HG03175 (cell line): Measurements from ENCODE around the gene RAC2.
A peak's percentile ranks its signal among the peaks of the same experiment; 100 is the strongest.

Source experiments
- ATAC-seq: cut with Tn5 transposase; IDR thresholded peaks from one replicate; pipeline ENCODE4 v1.9.1; 2021; ENCODE audit warnings: mild to moderate bottlenecking, moderate library complexity; ENCODE audit not compliant: unreplicated experiment

Gene RAC2

DNA sequence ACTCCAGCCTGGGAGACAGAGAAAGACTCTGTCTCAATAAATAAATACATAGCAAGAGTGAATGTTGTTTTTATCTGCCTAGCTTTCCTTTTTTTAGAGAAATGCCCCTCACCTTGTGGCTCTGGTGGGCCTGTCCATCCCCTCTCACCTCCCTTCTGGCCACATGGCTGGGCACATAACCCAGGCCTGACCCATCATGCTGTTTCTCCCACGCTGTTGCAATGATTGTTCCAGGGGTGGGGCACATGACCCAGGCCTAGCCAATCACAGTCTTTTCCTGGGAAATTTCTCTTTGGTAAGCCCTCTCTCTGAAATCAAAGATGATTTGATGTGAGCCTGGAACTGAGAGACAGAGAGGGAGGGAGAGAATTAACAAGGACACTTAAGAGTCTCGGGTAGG, 32.7 kb upstream of the RAC2 start:
- ATAC-seq = no peak

DNA sequence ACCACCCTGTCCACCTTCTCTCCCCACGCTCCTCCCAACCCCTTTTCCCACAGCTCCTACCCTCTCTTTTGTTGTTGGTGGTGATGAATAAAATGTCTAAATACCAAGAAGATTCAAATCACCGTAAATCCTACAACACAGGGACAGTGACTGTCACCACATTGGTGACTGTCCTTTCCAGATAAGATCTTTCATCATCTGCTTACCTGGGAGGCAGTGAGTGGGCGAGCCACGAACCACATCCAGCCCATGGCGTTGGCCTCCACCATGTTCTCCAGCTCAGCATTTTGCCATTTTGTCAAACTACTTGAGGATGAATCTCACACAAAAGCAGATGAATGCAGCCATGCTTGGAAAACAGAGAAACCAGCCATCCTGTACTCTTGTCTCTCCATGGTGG, 31.6 kb upstream of the RAC2 start:
- ATAC-seq = no peak

DNA sequence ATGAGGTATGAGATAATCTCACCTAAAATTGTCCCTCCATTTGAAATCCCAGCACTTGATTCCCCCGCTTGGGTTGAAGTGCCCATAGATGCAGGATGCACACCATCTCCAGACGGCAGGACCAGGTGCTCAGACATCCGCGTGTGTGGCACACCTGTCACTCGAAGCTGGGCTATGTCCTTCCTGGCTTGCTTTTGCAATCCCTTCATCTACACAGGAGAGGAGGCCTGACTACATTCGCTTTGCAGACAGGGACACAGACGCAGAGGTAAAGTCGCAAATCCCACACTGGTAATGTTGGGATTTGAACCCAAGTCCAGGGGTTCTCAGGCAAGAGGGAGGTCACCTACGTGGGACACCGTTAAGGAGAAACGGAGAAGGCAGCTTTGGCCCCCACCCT, 31.1 kb upstream of the RAC2 start:
- no peak for ATAC-seq

DNA sequence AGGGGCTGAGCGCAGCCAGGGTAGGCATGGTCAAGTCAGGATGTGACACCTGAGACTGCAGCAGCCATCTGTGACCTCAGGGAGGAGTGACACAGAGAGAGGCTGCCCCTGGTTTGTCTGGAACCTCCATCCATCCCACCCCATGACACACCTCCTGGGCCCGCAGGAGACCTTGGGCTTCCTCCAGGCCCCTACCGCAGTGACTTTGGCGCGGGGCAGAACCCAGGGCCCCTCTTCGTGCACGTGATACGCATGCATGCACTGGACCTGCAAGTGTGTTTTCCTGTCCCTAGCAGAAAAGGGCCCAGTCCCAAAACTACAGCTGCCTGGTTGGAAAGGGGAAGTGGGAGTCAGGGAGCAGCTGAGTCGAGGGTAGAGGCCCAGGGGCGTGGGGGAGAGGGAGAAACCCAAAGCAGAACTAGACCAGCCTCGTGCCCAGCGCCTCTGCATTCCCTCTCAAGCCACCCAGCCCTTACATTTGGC, 30.4 kb upstream of the RAC2 start:
- no peak for ATAC-seq

DNA sequence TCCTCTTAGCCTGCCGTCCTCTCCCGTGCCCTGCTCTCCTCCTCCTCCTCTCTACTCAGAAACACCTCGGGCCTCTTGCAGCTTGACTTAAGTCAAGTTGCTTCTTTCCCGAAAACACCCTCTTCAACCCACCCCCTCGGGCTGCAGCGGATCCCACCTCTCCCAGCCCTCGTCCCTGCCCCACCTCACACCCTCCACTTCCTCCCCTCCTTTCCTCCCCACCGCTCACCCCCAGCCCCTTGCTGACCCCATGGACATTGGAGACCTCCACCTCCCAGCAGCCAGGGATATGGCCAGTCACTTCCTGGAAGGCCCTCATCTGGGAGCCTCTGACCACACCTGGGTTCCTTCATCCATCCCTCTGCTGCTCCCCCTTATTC, 29.8 kb upstream of the RAC2 start:
- ATAC-seq = no peak

DNA sequence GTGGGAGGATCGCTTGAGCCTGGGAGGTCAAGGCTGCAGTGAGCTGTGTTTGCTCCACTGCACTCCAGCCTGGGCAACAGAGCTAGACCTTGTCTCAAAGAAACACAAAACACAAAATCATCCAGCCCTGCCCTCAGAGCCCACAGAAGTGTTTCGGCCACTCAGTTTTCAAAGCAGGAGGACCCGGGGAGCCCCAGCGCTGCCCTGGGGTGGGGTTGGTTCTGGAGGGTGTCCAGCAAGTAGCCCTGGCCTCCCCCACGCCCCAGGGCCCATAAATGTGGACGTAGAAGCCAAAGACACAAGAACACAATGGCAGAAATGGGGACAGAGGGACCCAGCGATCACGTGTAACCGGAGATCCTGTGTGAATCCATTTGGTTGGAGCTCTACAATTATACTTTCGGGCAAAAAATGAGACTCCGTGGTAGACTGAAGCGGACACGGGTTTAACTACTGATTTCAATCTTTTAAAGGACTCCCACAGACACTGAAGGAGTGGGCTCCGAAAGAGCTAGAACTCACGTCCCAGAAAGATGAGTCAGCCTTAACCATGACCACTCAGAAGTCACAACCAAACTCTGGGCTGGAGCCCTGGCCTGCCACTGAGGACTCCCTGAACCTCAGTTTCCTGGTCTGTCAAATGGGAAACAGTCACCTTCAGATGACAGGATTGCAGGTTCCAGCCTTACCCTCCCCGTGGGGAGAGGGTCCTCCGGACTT, 29.2 kb upstream of the RAC2 start:
- no peak for ATAC-seq

DNA sequence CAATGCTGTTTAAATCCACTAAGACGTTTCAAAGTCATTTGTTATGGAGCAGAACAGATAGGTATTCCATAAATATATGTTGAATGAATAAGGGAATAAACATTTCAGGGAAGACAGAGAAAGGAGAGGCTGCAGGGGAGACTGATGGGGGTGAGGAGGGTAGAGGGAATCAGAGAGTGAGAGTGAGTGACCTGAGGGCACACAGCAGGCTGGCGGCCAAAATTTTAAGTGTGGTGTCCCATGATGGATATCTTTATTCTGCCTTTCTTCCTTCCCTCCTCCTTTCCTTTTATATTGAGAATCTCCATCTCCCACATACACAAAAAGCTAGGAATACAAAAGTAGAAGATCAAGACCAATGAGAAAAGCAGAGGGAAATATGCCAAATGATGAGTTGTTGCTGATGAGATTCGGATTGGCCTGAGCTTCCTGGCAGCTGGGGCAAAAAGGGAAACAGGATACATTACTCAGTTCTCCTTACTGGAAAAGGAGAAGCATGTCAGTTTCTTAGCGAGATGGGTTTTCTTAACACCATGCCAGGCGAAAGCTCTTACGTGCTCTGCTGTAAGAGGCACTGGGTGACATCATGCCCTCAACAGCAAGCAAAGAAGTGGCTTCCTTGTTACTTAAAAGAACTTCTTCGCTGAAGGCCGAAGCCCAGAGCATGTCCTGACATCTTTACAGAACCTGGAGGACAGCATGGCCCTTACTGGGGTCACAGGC, 27.0 kb upstream of the RAC2 start:
- no peak for ATAC-seq

DNA sequence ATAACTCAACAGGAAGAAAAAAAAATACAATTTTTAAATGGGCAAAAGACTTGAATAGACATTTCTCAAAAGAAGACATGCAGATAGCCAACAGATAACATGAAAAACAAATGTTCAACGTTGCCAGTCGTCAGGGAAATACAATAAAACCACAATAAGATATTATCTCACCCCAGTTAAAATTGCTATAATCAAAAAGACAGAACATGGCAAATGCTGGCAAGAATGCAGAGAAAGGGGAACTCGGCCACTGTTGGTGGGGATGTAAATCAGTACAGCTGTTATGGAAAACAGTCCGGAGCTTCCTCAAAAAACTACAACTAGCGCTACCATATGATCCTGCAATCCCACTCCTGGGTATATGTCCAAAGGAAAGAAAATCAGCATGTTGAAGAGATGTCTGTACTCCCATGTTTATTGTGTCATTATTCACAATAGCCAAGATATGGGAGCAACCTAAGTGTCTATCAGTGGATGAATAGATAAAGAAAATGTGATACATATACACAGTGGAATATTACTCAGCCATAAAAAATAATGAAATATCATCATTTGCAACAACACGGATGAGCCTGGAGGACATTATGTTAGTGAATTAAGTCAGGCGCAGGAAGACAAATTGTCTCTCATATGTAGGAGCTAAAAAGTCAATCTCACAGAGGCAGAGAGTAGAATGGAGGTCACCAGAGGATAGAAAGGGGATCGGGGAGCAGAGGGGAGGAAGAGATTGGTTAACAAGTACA, 26.0 kb upstream of the RAC2 start:
- no peak for ATAC-seq

DNA sequence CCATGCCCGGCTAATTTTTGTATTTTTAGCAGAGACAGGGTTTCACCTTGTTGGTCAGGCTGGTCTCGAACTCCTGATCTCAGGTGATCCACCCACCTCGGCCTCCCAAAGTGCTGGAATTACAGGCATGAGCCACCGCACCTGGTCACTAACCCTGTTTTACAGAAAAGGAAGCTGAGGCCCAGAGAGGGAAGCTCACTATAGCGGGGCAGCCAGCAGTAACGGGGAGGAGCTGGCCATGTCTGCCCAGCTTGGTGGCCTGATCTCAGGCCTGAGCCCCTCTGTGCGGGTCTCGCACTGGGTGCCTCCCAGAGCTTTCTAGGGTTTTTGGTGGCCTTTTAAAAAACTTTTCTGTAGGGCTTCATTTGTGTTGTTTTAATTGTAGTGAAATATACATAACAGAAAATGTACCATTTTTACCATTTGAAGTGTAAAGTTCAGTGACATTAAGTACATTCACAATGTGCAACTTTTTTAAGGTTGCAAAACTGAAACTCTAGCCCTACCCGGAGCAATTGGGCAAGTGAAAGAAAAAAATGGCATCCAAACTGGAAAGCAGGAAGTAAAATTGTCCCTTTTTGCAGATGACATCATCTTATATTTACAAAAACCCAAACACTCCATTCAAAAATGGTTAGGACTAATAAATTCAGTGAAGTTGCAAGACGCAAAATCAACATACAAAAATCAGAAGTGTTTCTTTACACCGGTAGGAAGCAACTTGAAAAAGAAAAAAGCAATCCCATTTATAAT, 23.8 kb upstream of the RAC2 start:
- ATAC-seq = no peak

DNA sequence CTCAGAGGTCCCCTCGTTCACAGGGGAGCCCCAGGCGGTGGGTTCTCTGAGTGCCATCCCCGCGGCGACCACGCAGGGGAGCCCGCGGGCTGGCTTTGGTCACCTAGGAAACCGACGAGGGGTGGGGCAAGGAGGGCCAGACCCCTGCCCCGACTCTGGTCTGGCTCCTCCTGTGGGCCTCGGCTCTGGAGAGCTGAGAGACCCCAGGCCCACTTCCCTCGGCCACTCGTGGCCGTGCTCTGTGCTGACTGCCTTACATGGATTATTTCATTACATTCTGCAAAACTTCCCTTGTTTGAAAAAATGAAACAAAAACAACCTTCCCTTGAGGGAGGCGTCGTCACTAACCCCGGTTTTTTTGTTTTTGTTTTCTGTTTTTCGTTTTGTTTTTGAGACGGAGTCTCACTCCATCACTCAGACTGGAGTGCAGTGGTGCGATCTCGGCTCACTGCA, 23.1 kb upstream of the RAC2 start:
- peak; percentile 88 for ATAC-seq

DNA sequence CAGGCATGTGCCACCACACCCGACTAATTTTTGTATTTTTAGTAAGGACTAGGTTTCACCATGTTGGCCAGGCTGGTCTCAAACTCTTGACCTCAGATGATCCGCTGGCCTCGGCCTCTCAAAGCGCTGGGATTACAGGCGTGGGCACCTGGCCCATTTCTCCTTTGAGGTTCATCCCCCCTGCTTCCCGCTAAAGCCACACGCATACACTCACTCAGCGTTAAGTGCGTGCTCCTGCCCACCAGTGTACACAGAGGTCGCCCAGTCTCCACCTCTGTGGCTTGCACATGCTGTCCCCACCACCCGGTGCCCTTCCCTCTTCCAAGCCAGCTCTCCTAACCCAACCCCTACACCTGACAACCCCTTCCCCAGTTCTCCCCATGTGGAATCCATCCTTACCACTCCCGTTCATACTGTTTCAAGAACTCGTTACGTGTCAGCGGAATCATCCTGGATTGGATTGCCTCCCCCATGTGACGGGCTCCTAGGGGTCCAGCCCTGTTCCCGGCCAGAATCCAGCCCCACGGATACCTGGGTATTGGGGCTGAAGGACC, 22.6 kb upstream of the RAC2 start:
- no peak for ATAC-seq

DNA sequence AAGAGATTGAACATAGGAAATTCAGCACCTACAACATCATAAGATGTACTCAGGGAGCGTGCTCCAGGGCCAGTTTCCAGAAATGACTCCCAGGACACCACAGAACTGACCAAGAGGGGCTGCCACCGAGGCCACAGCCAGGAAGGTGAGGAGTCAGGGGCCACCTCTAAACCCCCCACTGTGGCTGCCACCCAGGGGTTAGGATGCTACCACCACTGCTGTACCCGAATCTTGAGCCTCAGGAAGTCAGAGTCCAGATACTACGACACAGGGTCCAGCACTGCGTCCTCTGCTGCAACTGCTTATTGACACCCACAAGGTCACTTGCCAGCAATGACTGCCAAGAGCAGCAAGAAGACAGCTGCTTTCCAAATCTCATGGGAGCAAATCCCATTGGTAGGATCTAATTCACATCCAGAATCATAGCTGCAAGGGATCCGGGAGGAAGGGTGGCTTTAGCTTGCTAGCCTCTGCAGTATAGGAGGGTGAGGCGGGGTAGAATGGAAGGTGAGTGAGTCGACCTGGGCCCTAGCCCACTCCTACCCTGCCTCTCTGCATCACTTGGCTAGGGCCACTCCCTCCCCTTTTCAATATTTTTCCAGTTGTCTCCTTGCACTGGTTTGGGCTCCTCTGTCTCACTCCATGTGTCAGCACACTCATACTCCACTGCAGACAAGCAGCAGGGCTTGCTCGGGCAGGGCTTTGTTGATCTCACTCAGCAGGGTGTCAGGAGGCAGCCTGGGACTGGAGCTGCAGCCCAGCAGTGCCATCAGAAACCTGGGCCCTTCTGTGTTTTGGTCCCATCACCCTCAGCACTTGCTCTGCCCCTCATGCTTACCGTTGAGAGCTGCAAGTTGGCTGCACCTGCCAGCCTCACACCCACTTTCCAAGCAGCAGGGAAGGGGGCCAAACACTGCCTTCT, 20.2 kb upstream of the RAC2 start:
- ATAC-seq = no peak

DNA sequence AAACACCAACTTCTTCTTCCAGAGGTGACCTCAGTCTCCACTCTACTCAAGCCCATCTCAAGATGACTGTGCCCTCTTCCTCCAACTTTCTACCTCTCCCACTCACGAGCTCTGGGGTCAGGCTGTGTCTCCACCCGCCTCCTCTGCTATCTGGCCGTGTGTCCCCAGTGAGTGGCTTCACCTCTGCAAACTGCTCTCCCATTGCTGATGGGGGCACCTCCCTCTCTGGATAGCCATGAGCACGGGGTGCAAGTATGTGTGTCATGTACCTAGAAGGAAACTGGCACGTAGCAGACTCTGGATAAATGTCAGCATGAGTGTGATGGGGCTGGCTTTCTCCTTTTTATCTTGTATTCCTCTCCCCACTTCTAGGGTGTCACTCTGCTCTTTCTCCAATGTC, 18.3 kb upstream of the RAC2 start:
- ATAC-seq = no peak

DNA sequence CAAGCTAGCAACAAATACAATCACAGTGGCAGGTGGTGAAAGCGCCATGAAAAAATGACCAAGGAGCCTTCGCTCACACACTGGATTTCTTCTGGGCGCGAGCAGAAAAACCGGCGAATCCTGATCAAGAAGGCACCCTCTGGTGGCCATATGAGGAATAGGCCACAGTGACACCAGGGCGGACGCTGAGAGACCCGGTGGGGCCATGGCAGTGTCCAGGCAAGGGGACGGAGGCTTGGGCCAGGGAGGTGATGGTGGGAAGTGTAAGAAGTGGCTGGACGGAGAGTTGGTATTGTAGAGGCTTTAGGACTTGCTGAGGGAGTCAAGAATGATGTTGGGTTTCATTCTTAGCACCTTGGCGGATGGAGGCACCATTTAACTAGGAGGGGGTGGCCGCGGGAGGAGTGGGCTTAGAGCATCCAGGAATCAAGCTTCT, 16.9 kb upstream of the RAC2 start:
- no peak for ATAC-seq

DNA sequence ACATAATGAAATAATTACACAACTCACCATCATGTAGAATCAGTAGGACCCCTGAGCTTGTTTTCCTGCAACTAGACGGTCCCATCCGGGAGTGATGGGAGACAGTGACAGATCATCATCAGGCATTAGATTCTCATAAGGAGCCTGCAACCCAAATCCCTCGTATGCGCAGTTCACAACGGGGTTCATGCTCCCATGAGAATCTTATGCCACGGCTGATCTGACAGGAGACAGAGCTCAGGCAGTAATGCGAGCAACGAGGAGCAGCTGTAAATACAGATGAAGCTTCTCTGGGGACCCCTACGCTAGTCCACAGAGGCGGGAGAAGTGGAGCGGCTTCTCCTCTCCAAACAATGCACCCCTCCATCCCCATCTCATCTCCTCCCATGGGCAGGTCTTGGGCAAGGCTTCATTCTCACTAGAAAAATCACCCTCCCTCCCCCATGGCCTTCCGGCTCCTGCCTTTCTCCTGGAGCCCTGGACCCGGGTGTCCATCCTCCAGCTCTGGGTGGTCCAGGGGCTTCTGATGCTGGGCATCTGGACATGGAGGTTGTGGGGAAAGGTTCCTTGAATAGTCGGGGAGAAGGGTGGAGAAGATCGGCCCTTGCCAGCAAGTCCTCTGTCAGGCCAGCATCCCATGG, 16.2 kb upstream of the RAC2 start:
- no peak for ATAC-seq

DNA sequence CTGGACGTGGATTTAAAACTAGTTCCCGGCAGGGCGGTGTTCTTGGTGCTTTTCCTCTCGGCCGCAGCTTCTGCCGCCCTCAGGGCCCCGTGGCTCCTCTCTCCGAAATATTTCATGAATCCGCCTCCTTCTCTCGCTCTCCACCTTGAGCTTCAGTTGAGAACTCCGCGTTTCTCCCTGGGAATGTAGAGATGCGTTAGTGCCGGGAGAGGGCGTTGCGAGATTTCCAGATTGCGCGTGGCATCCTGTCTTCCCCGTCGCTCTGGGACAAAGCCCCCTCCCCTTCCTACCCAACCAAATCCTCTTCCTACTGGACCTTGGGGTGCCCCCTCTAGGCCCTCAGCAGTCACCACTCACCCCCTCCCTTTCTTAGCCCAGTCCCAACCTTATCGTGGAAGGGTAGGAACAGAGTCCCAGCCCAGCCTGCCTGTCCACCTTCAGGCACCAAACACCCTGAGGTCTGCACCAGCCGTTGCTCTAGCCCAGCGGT, 15.5 kb upstream of the RAC2 start:
- no peak for ATAC-seq

DNA sequence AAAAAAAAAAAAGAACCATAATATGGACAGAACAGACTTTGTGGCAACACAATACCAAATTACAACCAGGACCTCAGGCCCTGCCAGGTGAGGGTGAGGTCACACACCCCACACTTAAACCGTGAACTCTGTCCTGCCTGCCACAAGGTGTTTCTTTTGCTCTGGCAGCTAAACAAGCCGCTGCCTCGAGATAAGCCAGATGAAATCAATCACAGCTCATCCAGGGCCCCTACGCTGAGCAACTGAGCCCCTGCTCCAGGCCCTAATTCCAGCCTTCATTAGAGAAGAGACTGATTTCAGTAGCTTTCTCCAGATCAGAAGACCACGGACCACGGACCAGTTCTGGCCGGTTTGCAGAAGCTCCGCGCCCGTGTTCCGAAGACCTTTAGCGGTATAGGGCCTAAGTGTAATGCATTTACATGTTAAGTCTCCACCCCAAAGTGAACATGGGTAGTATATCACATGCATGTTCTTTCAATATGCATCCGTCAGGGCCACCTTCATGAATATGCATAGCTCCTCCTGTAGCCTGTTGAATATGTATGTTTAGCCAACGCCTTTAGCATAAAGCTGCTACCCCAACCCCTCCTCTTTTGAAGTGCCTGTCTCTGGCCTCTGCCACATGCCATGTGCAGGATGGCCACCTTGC, 14.8 kb upstream of the RAC2 start:
- no peak for ATAC-seq

DNA sequence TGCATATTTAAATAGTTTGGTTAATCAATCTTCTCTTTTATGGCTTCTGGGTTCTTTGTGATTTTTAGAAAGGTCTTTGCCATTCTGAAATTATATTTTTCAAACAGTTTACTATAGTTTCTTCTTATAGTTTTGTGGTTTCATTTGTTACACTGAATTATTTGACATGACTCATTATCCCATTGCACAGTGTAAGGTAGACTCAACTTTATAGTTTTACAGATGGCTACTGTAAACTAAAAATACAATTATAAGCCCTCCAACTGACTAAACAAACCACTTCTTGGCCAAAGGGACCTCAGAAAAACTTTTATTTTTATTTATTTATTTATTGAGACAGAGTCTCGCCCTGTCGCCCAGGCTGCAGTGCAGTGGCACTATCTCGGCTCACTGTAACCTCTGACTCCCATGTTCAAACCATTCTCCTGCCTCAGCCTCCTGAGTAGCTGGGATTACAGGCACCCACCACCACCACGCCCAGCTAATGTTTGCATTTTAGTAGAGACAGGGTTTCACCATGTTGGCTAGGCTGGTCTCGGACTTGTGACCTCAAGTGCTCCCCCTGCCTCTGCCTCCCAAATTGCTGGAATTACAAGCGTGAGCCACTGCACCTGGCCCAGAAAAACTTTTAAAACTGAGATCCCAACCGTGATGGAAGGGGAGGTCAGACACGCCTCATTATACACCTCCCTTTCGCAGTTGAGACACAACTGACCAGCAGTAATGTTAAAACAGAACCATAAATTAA, 14.1 kb upstream of the RAC2 start:
- no peak for ATAC-seq
